SK-N-SH (cell line): ENCODE data around the gene BTK. TPM values are rescaled to one million over a fixed set of nuclear protein-coding genes. Genes with fewer than 3 reads are reported as not detected.

Experiments
- CTCF ChIA-PET: fragments of 300-600, 350-600 bp; formaldehyde crosslinking; extraction: SDS; loops from one replicate; lab custom pipeline; 2021; lab: Yijun Ruan, JAX
- POLR2A ChIA-PET: fragments of 350-600 bp; sonication (Branson Sonifier 250); formaldehyde crosslinking; extraction: SDS; loops from one replicate; lab custom pipeline; 2020; ENCODE audit warnings: antibody characterized with exemption, inconsistent platforms; lab: Yijun Ruan, JAX
- DNase-seq: peaks from one replicate; pipeline ENCODE4 v3.0.0; 2012
- H2AFZ ChIP-seq: fragments of 200-600 bp; sonication (generic); 2 replicates; pipeline ENCODE4 v1.8.1; 2016; ENCODE audit warnings: antibody characterized with exemption, mild to moderate bottlenecking, low read depth
- H3F3A ChIP-seq: fragments of 200-600 bp; sonication (generic); replicated peaks from 2 replicates; pipeline ENCODE3; 2016; ENCODE audit warnings: antibody characterized with exemption, mild to moderate bottlenecking; ENCODE audit not compliant: insufficient read depth
- H3K27ac ChIP-seq, 2 experiments: fragments of 200-500 bp in 1 of 2; fragments of 200-600 bp in 1 of 2; sonication (Bioruptor generic) in 1 of 2; sonication (generic), shearing (Covaris generic) in 1 of 2; 2 replicates each; pipeline versions ENCODE4 v1.5.1 to v1.6.1; 2014 to 2016; ENCODE audit warnings: low read depth in 2 of 2, inconsistent platforms in 1 of 2, low read length in 1 of 2, mild to moderate bottlenecking in 1 of 2, mixed read lengths in 1 of 2
- H3K27me3 ChIP-seq: fragments of 200-600 bp; sonication (generic), shearing (Covaris generic); 2 replicates; pipeline ENCODE4 v1.6.1; 2016; ENCODE audit warnings: mixed run types; ENCODE audit not compliant: insufficient read depth
- H3K36me3 ChIP-seq, 2 experiments: fragments of 200-500 bp in 1 of 2; fragments of 200-600 bp in 1 of 2; sonication (Bioruptor generic) in 1 of 2; sonication (generic) in 1 of 2; replicated peaks in 1 of 2; 2 replicates each; pipeline versions ENCODE3 to v1.5.1; 2014 to 2016; ENCODE audit warnings: low read length in 1 of 2, mild to moderate bottlenecking in 1 of 2; ENCODE audit not compliant: insufficient read depth in 2 of 2, control insufficient read depth in 1 of 2
- H3K4me1 ChIP-seq, 2 experiments: fragments of 200-500 bp in 1 of 2; fragments of 200-600 bp in 1 of 2; sonication (Bioruptor generic) in 1 of 2; sonication (generic), shearing (Covaris generic) in 1 of 2; 2 replicates each; pipeline versions ENCODE4 v1.5.1 to v1.6.1; 2014 to 2016; ENCODE audit warnings: low read depth in 1 of 2, low read length in 1 of 2, mixed run types in 1 of 2; ENCODE audit not compliant: insufficient read depth in 2 of 2, control insufficient read depth in 1 of 2
- H3K4me2 ChIP-seq: fragments of 200-600 bp; sonication (generic), shearing (Covaris generic); 2 replicates; pipeline ENCODE4 v1.6.1; 2017; ENCODE audit warnings: mixed run types
- H3K4me3 ChIP-seq, 2 experiments: fragments of 200-500 bp in 1 of 2; fragments of 200-600 bp in 1 of 2; sonication (Bioruptor generic) in 1 of 2; sonication (generic), shearing (Covaris generic) in 1 of 2; 2 replicates each; pipeline versions ENCODE4 v1.5.1 to v1.8.1; 2014 to 2016; ENCODE audit warnings: low read depth in 2 of 2, inconsistent platforms in 1 of 2, low read length in 1 of 2, mild to moderate bottlenecking in 1 of 2, mixed read lengths in 1 of 2, moderate library complexity in 1 of 2
- H3K79me2 ChIP-seq: fragments of 200-600 bp; sonication (generic); 2 replicates; pipeline ENCODE4 v1.8.1; 2017; ENCODE audit warnings: mild to moderate bottlenecking; ENCODE audit not compliant: insufficient read depth
- H3K9ac ChIP-seq: fragments of 200-600 bp; sonication (generic); 2 replicates; pipeline ENCODE4 v1.6.1; 2017; ENCODE audit warnings: mixed run types
- H3K9me2 ChIP-seq: fragments of 200-600 bp; sonication (generic); 2 replicates; pipeline ENCODE4 v1.6.1; 2017; ENCODE audit warnings: mixed run types
- H3K9me3 ChIP-seq: fragments of 200-600 bp; sonication (generic); 2 replicates; pipeline ENCODE4 v1.6.1; 2017; ENCODE audit warnings: mixed run types, mild to moderate bottlenecking, moderate library complexity
- H4K20me1 ChIP-seq: fragments of 200-600 bp; sonication (generic); 2 replicates; pipeline ENCODE4 v1.6.1; 2017; ENCODE audit warnings: mild to moderate bottlenecking, mixed run types; ENCODE audit not compliant: insufficient read depth
- ELF1 ChIP-seq: IDR thresholded peaks from 2 replicates; pipeline ENCODE4 v1.4.0; 2012
- EP300 ChIP-seq, 2 experiments: IDR thresholded peaks; 2 replicates each; pipeline versions ENCODE4 v1.4.0 to v1.6.1; 2012; ENCODE audit warnings: borderline replicate concordance in 1 of 2, low read depth in 1 of 2, low read length in 1 of 2
- MEF2A ChIP-seq: IDR thresholded peaks from 2 replicates; pipeline ENCODE4 v1.4.0; 2012; ENCODE audit warnings: low read depth, borderline replicate concordance
- MXI1 ChIP-seq: IDR thresholded peaks from 2 replicates; pipeline ENCODE4 v1.6.1; 2012; ENCODE audit warnings: mild to moderate bottlenecking, low read depth, low read length, improper control_type of control experiment
- NRF1 ChIP-seq: IDR thresholded peaks from 2 replicates; pipeline ENCODE4 v1.6.1; 2012; ENCODE audit warnings: low read depth, mild to moderate bottlenecking, low read length
- RCOR1 ChIP-seq: fragments of 150-350 bp; IDR thresholded peaks from 2 replicates; pipeline ENCODE4 v1.6.1; 2017; ENCODE audit warnings: antibody characterized with exemption, low read length
- RXRA ChIP-seq: IDR thresholded peaks from 2 replicates; pipeline ENCODE4 v1.4.0; 2012; ENCODE audit warnings: low read depth, mild to moderate bottlenecking, borderline replicate concordance
- TAF1 ChIP-seq: IDR thresholded peaks from 2 replicates; pipeline ENCODE4 v1.6.1; 2012; ENCODE audit warnings: low read depth, mild to moderate bottlenecking, low read length, moderate library complexity, borderline replicate concordance
- TCF12 ChIP-seq: IDR thresholded peaks from 2 replicates; pipeline ENCODE4 v1.4.0; 2012
- WGBS: methylation state at CpG from one replicate; pipeline ENCODE4 v1.1.6; 2017; ENCODE audit warnings: low lambda C conversion rate; 5-methylcytosine and 5-hydroxymethylcytosine counted together
- polyA plus RNA-seq, 3 experiments: library from polyadenylated mRNA; depleted of rRNA; stranded (reverse); fragments of >200 nt; gene quantifications; 2 replicates each; pipeline ENCODE4 v1.2.3, GENCODE V29; 2012
- TF ChIP-seq, protein P1 (sequence below): IDR thresholded peaks from 2 replicates; pipeline ENCODE4 v1.6.1; 2012; ENCODE audit warnings: mild to moderate bottlenecking, low read depth, low read length, moderate library complexity
- TF ChIP-seq, protein P2 (sequence below): IDR thresholded peaks from 2 replicates; pipeline ENCODE4 v1.4.0; 2012; ENCODE audit warnings: low read depth
- TF ChIP-seq, protein P3 (sequence below): fragments of 150-350 bp; IDR thresholded peaks from 2 replicates; pipeline ENCODE4 v1.6.1; 2017; ENCODE audit warnings: antibody characterized with exemption, low read length, low read depth, borderline replicate concordance

The BTK gene
- polyA plus RNA-seq, 1 of the 3 experiments (the other 2 are of a cell fraction) = not detected

DNA sequence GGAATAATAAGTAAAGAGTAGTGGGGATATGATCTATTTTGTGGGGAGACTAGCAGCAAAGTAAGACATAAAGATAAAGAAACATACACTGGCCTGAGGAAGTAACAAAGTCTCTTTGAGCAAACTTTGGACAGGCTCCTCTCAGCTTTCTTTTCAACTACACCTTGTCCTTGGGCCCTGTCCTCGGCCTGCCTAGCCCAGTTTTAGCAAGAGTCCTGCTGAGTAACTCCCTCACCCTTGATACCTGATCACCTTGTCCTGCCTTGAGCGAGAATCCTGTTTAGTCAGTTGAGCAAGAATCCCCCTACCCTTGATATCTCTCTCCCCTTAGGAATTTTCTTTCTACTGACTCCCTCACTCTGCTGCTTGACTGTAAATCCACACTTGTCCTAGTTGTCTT is 33.5 kb upstream of the BTK start:
- peaks cover 0 to 6% of the 10 kb centered on the region in 2 experiments; a peak in 2 of 4 replicates for H3K4me1 ChIP-seq
- H3K79me2 ChIP-seq = no peaks in the 10 kb centered on the region
- H3F3A ChIP-seq = peaks cover 8% of the 10 kb centered on the region
- DNase-seq = no peak
- no peak overlapping the region for H3K4me3 ChIP-seq
- TF ChIP-seq TAF1 (no peak), RXRA (no peak), NRF1 (no peak), RCOR1 (no peak), EP300 (IDR thresholded peaks at IDR 0.05; ENCODE audit: borderline replicate concordance in 1 of 2, low read depth in 1 of 2, low read length in 1 of 2) (no peak), ELF1 (no peak), TCF12 (no peak), MXI1 (no peak), MEF2A (no peak)
- TF ChIP-seq, protein P1, sequence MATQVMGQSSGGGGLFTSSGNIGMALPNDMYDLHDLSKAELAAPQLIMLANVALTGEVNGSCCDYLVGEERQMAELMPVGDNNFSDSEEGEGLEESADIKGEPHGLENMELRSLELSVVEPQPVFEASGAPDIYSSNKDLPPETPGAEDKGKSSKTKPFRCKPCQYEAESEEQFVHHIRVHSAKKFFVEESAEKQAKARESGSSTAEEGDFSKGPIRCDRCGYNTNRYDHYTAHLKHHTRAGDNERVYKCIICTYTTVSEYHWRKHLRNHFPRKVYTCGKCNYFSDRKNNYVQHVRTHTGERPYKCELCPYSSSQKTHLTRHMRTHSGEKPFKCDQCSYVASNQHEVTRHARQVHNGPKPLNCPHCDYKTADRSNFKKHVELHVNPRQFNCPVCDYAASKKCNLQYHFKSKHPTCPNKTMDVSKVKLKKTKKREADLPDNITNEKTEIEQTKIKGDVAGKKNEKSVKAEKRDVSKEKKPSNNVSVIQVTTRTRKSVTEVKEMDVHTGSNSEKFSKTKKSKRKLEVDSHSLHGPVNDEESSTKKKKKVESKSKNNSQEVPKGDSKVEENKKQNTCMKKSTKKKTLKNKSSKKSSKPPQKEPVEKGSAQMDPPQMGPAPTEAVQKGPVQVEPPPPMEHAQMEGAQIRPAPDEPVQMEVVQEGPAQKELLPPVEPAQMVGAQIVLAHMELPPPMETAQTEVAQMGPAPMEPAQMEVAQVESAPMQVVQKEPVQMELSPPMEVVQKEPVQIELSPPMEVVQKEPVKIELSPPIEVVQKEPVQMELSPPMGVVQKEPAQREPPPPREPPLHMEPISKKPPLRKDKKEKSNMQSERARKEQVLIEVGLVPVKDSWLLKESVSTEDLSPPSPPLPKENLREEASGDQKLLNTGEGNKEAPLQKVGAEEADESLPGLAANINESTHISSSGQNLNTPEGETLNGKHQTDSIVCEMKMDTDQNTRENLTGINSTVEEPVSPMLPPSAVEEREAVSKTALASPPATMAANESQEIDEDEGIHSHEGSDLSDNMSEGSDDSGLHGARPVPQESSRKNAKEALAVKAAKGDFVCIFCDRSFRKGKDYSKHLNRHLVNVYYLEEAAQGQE = no peak
- TF ChIP-seq, protein P2, sequence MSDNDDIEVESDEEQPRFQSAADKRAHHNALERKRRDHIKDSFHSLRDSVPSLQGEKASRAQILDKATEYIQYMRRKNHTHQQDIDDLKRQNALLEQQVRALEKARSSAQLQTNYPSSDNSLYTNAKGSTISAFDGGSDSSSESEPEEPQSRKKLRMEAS = no peak
- TF ChIP-seq, protein P3, sequence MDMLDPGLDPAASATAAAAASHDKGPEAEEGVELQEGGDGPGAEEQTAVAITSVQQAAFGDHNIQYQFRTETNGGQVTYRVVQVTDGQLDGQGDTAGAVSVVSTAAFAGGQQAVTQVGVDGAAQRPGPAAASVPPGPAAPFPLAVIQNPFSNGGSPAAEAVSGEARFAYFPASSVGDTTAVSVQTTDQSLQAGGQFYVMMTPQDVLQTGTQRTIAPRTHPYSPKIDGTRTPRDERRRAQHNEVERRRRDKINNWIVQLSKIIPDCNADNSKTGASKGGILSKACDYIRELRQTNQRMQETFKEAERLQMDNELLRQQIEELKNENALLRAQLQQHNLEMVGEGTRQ = no peak
- H3K9me3 ChIP-seq = no peaks in the 10 kb centered on the region
- no peak overlapping the region for H3K27ac ChIP-seq
- H3K9me2 ChIP-seq = no peaks in the 10 kb centered on the region
- no peaks in the 10 kb centered on the region for H4K20me1 ChIP-seq
- WGBS = 87% methylated on average over 2 of the region's 2 CpGs
- POLR2A ChIA-PET = interaction anchor here (2.4 kb wide), 1 partner anchor 29 kb away, joined by 15 read pairs; the partner anchor contains the start of gene RPL36A
- H3K36me3 ChIP-seq = peaks cover 0 to under 1% of the 10 kb centered on the region in 2 experiments
- H3K4me2 ChIP-seq = no peak overlapping the region
- H3K9ac ChIP-seq = no peak overlapping the region
- CTCF ChIA-PET = no interaction called here
- H2AFZ ChIP-seq = no peak overlapping the region
- H3K27me3 ChIP-seq = no peaks in the 10 kb centered on the region
